ENCODE data around the gene TMEM107.

Gene TMEM107

DNA sequence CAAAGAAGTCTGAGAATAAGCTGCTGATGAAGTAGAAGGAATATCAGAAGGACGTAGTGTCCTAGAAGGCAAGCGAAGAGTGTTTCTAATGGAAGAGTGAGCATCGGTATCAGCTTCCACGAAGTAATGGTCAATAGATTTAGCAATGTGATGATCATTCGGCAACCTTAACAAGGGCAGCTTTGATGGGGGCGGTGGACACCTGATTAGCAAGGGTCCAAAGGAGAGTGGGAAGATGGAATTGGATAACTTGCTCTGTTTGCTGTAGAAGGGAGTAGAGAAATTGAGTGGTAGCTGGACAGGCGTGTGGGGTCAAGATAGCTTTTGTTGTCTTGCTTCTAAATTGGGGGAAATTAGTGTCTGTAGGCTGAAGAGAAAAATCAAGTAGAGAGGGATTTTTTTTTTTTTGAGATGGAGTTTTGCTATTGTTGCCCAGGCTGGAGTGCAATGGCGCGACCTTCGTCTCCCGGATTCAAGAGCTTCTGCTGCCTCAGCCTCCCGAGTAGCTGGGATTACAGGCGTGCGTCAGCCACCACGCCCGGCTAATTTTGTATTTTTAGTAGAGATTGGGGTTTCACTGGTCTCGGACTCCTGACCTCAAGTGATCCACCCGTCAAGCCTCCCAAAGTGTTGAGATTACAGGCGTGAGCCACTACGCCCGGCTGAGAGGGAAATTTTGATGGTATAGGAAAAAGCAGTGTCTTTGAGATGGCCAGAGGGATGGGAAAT lies 38.4 kb downstream of the TMEM107 start:
- no peak for DNase-seq (ENCODE audit: low read depth in 2 of 2)

DNA sequence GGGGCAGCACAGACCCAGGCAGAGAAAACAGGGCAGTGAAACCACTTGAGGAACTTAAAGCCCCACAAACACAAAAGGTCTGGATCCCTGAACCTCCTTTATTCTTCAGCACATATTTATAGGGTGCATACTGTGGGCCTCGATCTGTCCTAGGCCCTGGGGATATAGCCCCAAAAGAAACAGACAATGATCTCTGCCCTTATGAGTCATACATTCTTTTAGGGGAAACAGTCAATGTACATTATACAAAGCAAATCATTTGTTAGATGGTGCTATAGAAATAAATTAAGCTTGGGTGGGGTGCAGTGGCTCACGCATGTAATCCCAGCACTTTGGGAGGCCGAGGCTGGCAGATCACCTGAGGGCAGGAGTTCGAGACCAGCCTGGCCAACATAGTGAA lies 42.2 kb downstream of the TMEM107 start:
- DNase-seq (ENCODE audit: low read depth in 2 of 2) = no peak

DNA sequence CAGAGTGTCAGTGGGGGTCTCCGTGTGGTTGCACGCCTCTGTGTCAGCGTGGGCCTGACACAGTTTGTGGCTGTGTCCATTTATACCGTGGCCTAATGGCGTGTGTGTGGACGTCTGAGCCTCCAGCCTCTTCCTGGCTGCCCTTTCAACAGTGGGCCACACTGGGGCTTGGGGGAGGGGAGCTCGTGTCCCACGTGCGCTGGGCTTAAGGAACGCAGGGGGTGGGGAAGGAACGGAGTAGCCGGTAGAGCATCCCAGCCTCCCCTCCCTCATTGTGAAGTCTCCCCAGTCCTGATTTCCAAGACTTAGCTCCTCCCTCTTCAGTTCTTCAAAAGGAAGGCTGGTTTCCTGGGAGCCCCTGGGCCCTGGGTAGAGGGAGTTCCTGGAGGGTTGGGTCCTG lies 42.8 kb downstream of the TMEM107 start:
- no peak for DNase-seq (ENCODE audit: low read depth in 2 of 2)

DNA sequence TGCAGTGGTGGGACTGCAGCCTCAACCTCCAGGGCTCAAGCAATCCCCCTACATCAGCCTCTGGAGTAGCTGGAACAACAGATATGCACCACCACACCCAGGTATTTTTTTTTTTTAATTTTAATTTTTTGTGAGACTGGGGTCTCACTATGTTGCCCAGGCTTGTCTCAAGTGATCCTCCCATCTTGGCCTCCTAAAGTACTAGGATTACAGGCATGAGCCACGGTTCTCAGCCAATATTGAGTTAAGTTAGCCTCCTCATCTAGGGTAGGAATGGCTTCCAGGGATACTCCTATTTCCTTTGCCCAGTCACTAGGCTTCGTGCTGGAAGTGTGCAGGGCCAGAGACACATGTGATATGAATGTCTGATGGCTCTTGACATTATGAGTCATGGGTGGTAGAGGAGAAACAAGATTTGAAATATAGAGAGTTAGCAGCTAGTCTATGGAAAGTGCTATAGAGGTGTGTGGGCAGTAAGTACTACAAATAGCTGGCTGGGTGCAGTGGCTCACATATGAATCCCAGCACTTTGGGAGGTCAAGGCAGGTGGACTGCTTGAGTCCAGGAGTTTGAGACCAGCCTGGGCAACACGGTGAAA lies 44.2 kb downstream of the TMEM107 start:
- no peak for DNase-seq (ENCODE audit: low read depth in 2 of 2)

DNA sequence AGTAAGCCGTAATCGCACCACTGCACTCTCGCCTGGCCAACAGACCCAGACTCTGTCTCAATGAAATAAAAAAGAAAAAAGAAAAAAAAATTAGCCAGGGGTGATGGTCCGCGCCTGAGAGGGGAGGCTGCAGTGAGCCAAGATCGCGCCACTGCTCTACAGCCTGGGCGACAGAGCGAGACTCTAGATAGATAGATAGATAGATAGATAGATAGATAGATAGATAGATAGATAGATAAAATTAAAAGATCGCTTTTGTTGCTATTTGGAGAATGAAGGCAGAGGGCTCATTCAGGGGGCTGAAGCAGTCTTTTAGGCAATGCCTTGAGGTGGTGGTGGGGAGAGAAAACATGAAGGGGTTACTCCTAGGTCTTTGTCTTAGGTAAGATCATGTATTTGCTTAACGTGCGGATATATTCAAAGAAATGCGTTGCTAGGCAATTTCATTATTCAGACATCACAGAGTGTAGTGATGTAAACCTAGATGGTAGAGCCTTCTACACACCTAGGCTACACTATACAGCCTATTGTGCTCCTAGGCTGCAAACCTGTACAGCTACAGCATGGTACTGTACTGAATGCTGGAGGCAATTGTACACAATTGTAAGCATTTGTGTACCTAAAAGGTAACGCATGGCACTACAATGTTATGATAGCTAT lies 47.9 kb downstream of the TMEM107 start:
- no peak for DNase-seq (ENCODE audit: low read depth in 2 of 2)

DNA sequence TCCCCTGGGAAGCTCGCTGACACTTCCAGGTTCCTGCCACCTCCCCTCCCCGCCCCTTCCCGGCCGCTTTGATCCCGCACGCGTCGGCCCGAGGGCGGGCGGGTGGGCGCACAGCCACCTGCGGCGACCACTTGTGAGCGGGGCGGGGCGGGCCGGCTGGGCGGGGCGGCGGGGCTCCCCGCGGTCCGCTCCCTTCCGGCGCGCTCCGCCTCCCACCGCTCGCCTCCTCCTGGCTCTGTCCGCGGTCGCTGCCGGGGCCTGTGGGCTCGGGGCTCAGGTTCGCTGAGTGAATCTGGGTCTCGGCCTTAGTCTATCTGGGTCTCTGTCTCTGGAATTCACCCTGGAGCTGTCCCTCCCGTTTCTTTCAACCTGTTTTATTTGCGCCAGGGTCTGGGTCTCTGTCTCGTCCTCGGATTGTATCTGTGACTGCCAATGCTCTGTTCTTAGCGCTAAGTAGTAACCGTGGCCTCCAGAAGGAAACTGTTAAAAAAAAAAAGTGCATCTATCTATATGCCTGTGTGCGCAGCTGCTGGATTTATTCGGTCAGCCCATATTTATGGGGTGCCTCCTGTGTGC lies 49.6 kb downstream of the TMEM107 start:
- peak in 1 of 2 donors; percentile 44 for DNase-seq (ENCODE audit: low read depth in 2 of 2)

DNA sequence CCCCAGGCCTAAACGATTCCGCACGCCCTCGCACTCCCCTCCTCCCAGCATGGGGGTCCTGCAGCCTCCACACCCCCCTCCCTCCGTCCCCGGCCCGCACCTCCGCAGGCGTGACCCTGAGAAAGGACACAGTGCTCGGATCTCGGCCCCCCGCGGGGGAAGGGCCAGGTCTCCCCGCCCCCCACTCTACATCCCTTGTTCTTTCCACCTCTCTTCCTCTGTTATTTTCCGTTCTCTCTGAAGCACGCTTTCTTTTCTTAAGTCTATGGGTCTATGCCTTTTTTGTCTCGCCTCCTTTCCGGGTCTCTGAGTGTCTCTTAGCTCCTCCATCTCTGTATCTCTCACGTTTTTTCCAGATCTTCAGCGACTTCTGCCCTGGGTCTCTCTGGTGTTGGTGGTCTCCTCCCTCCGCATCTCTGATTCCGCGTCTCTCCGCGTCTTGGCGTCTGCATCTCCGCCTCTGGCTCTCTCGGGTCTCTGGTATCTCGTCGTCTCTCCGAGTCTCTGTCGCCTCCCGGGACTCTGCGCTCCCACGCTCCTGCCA lies 50.2 kb downstream of the TMEM107 start:
- DNase-seq (ENCODE audit: low read depth in 2 of 2) = no peak

DNA sequence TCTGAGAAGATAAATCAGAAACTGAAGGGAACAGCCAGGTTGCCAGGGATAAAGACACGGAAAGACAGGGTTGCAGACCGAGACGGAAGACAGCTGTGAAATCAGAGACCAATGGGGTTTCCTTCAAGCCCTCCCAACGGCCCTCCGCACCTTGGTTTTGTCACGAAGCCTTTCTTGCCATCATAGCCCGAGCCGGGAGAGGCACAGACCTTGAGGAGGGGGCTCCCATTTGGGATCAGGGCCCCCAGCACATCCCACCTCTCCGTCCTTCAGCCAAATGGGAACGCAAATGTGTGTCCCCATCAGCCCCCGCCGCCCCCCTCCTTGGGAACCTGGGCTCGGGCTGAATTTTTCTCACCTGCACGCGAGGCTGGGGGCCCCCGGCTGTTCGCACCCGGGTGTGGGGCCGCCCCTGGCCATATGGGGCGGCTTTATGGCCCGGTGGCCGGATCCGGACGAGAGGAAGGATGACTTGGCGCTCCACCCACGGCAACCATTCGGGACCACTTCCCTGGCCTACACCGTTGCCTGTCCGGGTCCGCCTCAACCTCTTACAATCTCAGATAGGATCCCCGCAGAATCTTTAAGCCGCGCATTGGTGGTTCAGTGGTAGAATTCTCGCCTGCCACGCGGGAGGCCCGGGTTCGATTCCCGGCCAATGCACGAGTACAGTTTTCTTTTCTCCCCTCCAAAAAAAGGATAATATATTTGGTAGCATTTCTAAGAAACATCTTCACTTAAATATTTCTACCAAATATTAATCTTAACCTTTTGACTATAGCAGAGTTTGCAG lies 50.8 kb downstream of the TMEM107 start:
- DNase-seq (ENCODE audit: low read depth in 2 of 2) = peak; percentile 80 to 95

DNA sequence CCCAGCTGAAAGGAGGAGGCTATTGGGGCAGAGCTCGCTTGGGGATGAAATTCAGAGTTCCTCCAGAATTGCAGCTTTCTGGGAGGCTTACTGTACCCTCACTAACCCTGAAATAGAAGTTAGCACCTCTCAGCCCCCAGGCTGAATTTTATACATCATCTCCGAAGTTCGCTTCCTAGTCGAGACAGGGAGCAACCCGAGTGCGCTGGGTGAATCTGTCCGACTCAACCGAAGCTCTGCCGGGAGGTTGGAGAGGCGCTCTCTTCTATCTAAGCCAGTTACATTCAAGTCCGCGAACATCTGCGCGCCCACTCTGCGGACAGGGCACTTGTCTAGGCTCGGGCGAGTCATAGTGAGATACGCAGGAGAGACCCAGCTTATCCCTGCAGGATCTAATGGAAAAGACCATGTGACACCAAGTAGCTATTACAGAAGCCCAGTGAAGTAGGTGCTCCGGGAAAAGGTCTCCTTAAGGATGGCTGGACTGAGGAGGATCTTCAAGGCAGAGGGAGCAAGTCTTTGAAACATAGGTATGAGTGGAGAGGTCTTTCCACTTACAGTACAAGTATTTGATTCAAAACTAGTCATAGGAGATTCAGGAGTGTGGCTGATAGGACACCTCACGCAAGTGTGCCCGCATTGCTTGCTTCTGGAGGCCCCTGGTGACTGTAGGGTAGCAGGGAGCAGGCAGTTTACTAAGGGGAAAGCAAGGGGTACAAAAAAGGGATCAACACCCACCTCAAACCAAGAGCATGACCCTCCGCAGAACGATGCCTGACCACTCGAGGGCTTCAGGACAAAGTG lies 51.6 kb downstream of the TMEM107 start:
- no peak for DNase-seq (ENCODE audit: low read depth in 2 of 2)

DNA sequence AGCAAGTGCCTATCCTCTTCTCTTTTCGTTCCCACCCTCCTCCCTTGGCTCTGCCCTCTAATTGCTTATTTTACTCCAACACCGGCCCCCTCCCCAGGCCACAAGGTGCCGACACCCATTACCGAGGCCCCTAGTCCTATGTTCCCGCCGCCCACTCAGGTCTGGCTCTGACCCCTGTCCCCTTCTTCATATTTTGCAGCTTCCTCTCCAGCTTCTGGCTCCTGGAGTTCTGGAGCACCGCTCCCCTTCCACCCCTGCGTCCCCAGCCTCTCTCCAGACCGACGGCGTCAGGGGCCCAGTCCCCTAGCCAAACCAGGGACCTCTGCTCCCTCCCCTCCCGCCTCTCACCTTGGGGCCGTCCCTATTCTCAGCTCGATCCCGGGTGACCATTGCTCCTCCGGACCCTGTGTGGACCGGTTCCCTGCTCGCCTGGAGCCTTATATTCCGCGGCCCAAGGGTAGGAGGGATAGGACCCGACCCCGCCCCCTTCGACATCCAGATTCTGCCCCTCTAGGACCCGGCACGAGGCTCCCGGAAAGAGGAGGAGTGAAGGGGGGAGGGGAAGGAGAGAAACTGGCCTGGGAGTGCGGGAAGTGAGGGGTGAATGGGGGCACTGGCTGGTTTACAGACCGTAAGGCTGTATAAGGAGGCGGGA lies 52.4 kb downstream of the TMEM107 start, which contains the start of gene HES7:
Gene HES7 (minus strand): TSS at position 412 of the 655 bp plus-strand sequence. CDS start 22 bp downstream, at position 390.
- no peak for DNase-seq (ENCODE audit: low read depth in 2 of 2)

DNA sequence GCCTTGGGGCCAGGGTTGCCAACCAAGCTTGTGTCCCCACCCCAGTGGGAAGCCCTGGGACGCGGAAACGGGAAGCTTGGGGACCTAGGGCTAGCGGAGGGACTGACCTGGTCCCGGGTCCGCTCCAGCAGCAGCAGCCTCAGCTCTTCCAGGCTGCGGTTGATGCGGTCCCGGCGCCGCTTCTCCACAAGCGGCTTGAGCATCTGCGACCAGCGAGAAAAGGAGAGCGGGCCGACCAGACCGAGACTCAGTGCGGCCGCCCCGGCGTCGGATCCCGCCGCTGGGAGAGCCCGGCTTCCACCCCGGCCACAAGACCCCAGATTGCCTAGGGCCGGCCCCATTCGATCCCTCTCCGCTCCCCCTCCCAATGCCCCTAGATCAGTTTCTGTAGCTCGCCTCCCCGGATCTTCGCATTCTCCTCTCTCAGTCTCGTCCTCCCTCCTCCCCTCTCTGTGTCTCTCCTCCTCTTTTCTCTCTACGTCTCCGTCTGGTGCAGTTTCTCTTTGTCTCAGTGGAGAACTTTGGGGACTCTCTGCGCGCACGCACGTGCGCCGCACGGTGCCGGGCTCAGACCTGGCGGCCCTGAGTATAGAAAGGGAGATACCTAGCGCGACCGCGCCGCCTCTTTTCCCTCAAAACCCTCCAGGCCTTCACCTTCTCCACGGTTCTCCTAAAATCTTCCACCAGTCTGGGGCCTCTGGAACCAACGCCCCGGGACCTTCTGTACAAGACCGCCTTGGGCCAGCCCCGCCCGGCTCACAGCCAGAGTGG lies 53.1 kb downstream of the TMEM107 start:
- DNase-seq (ENCODE audit: low read depth in 2 of 2) = peak in 1 of 2 donors; percentile 35
